HUES6 (cell line): ENCODE data around the gene PDE4B.

Experiments
- H3K27ac ChIP-seq: 2 replicates; pipeline ENCODE4 v1.7.0; 2013; ENCODE audit warnings: low read depth, mild to moderate bottlenecking, low read length, inconsistent platforms
- H3K27me3 ChIP-seq: 2 replicates; pipeline ENCODE4 v1.6.1; 2013; ENCODE audit warnings: low read length; ENCODE audit not compliant: control insufficient read depth, insufficient read depth
- H3K36me3 ChIP-seq: 2 replicates; pipeline ENCODE4 v1.6.1; 2013; ENCODE audit warnings: low read length; ENCODE audit not compliant: control insufficient read depth, insufficient read depth
- H3K4me1 ChIP-seq: 2 replicates; pipeline ENCODE4 v1.6.1; 2013; ENCODE audit warnings: low read length; ENCODE audit not compliant: control insufficient read depth, insufficient read depth
- H3K4me3 ChIP-seq: 2 replicates; pipeline ENCODE4 v1.5.1; 2013; ENCODE audit warnings: low read depth, low read length
- H3K9ac ChIP-seq: one replicate; pipeline ENCODE4 v1.6.1; 2013; ENCODE audit warnings: mild to moderate bottlenecking, low read length
- H3K9me3 ChIP-seq: 2 replicates; pipeline ENCODE4 v1.6.1; 2013; ENCODE audit warnings: low read depth, low read length; ENCODE audit not compliant: control insufficient read depth, insufficient read depth

Gene PDE4B

GRCh38 chr1:65971547-65971946 is 178.9 kb downstream of the PDE4B start:
- Histone ChIP-seq H3K9ac (no peak overlapping the region), H3K27me3 (no peaks in the 10 kb centered on the region), H3K4me3 (no peak overlapping the region), H3K9me3 (peaks cover 20% of the 10 kb centered on the region), H3K36me3 (no peaks in the 10 kb centered on the region), H3K27ac (no peak overlapping the region), H3K4me1 (no peaks in the 10 kb centered on the region)

GRCh38 chr1:65975708-65976107 is 183.0 kb downstream of the PDE4B start:
- Histone ChIP-seq H3K9me3 (peaks cover 24% of the 10 kb centered on the region), H3K27ac (no peak overlapping the region), H3K4me1 (no peaks in the 10 kb centered on the region), H3K4me3 (no peak overlapping the region), H3K9ac (no peak overlapping the region), H3K36me3 (no peaks in the 10 kb centered on the region), H3K27me3 (no peaks in the 10 kb centered on the region)

- Histone ChIP-seq H3K9ac (no peak overlapping the region), H3K27ac (no peak overlapping the region), H3K27me3 (no peaks in the 10 kb centered on the region), H3K9me3 (peaks cover 23% of the 10 kb centered on the region), H3K36me3 (no peaks in the 10 kb centered on the region), H3K4me3 (no peak overlapping the region), H3K4me1 (no peaks in the 10 kb centered on the region)
These were observed 186.7 kb downstream of the PDE4B start for GRCh38 chr1:65979136-65980044.

- Histone ChIP-seq H3K27me3 (no peaks in the 10 kb centered on the region), H3K27ac (no peak overlapping the region), H3K9ac (no peak overlapping the region), H3K4me3 (no peak overlapping the region), H3K4me1 (no peaks in the 10 kb centered on the region), H3K36me3 (no peaks in the 10 kb centered on the region), H3K9me3 (peaks cover 16% of the 10 kb centered on the region)
These were observed 187.5 kb downstream of the PDE4B start for GRCh38 chr1:65980237-65980636.

- no peak overlapping the region for H3K27ac ChIP-seq
- no peaks in the 10 kb centered on the region for H3K4me1 ChIP-seq
- no peaks in the 10 kb centered on the region for H3K36me3 ChIP-seq
- no peak overlapping the region for H3K4me3 ChIP-seq
- H3K27me3 ChIP-seq: no peaks in the 10 kb centered on the region
- no peaks in the 10 kb centered on the region for H3K9me3 ChIP-seq
- H3K9ac ChIP-seq: no peak overlapping the region
These were observed 190.8 kb downstream of the PDE4B start for GRCh38 chr1:65983500-65983899.

GRCh38 chr1:65985393-65986066 is 192.8 kb downstream of the PDE4B start:
- Histone ChIP-seq H3K27me3 (no peaks in the 10 kb centered on the region), H3K4me3 (no peak overlapping the region), H3K36me3 (no peaks in the 10 kb centered on the region), H3K9me3 (no peaks in the 10 kb centered on the region), H3K27ac (no peak overlapping the region), H3K4me1 (no peaks in the 10 kb centered on the region), H3K9ac (no peak overlapping the region)

GRCh38 chr1:65986146-65986545 is 193.5 kb downstream of the PDE4B start:
- Histone ChIP-seq H3K36me3 (no peaks in the 10 kb centered on the region), H3K4me3 (no peak overlapping the region), H3K27me3 (no peaks in the 10 kb centered on the region), H3K4me1 (no peaks in the 10 kb centered on the region), H3K27ac (no peak overlapping the region), H3K9ac (no peak overlapping the region), H3K9me3 (no peaks in the 10 kb centered on the region)

GRCh38 chr1:65990161-65990560 is 197.5 kb downstream of the PDE4B start:
- Histone ChIP-seq H3K9ac (no peak overlapping the region), H3K4me1 (no peaks in the 10 kb centered on the region), H3K9me3 (no peaks in the 10 kb centered on the region), H3K4me3 (no peak overlapping the region), H3K27ac (no peak overlapping the region), H3K36me3 (no peaks in the 10 kb centered on the region), H3K27me3 (no peaks in the 10 kb centered on the region)

DNA sequence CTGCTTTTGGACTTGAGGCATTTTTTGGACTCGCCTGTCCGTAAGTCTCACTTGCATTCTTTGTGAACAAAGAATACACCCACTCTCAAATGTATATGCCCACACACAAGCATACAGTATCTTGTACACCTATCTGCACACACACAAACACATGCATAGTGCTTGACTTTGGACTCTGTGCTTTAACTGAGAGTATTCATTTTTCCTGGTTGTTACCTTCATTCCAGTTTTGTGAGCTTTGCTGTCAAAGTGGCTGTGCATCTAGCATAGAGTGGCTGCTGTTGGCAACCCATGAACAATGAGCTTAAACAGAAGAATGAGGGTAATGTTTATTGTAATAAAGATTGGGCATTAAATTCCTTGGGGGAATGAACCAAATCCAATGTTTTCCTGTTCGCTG is 199.0 kb downstream of the PDE4B start:
- Histone ChIP-seq H3K9me3 (no peaks in the 10 kb centered on the region), H3K9ac (no peak overlapping the region), H3K27me3 (no peaks in the 10 kb centered on the region), H3K4me1 (no peaks in the 10 kb centered on the region), H3K4me3 (no peak overlapping the region), H3K27ac (no peak overlapping the region), H3K36me3 (no peaks in the 10 kb centered on the region)

DNA sequence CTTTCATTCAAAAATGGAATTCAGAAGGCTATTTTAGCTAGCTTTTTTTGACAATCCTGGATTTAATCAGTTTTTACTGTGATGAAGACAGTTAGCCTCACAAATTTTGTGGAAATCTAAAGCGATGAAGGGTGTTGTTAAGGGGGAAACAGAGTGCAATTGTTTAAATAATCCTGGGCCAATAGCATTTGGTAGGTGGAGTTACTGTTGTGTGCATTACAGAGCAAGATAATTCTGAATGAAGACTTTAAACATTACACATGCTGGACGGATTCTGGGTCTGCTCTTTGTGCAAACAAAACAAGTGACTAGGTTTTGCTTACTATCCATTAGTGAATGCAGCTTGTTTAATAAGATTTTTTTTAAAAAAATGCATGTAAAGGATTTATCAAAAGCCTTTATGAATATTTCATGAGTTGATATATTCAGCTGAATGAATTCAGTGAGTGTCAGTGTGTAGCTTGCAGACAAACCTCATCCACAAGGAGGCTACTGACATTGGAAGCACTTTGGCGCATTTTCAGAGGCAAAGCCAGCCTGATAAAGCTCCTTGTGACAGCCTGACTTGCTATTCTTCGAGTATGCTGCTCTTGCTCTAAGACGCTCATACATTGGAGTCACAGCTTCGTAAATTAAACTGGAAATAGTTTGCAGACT is 199.6 kb downstream of the PDE4B start:
- H3K4me3 ChIP-seq: no peak overlapping the region
- H3K4me1 ChIP-seq: no peaks in the 10 kb centered on the region
- H3K9ac ChIP-seq: no peak overlapping the region
- no peaks in the 10 kb centered on the region for H3K9me3 ChIP-seq
- no peaks in the 10 kb centered on the region for H3K36me3 ChIP-seq
- H3K27ac ChIP-seq: no peak overlapping the region
- no peaks in the 10 kb centered on the region for H3K27me3 ChIP-seq

DNA sequence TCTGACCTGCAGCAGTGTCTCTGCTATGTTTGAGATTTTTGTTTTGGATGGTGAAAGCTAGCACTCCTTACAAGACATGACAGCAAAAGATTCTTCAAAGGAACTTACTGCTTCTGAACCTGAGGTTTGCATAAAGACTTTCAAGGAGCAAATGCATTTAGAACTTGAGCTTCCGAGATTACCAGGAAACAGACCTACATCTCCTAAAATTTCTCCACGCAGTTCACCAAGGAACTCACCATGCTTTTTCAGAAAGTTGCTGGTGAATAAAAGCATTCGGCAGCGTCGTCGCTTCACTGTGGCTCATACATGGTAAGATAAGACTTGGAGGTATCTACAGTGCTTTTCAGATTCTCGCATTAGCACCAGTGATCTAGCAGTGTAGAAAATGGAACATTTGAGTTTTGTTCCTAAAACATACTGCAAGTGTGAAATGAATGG is 200.2 kb downstream of the PDE4B start:
- Histone ChIP-seq H3K36me3 (no peaks in the 10 kb centered on the region), H3K27ac (no peak overlapping the region), H3K4me3 (no peak overlapping the region), H3K4me1 (no peaks in the 10 kb centered on the region), H3K9ac (no peak overlapping the region), H3K9me3 (no peaks in the 10 kb centered on the region), H3K27me3 (no peaks in the 10 kb centered on the region)
